Upper lobe of left lung (tissue), 4 donors: ENCODE data around the gene SH3YL1.
A peak's percentile ranks its signal among the peaks of the same experiment; 100 is the strongest.

ENCODE experiments used
- EP300 ChIP-seq, 4 donors: sonication (generic); formaldehyde crosslinking; IDR thresholded peaks; one replicate each; pipeline ENCODE4 v1.5.1; 2017; ENCODE audit warnings: antibody characterized with exemption in 4 of 4, control low read depth in 2 of 4
- POLR2AphosphoS5 ChIP-seq, 2 donors: sonication (generic); formaldehyde crosslinking; IDR thresholded peaks; one replicate each; pipeline ENCODE4 v1.5.1; 2017; ENCODE audit warnings: antibody characterized with exemption in 2 of 2
- TF ChIP-seq, protein P1 (sequence below), 6 experiments: fragments of 450-650 bp in 4 of 6; fragments of 200-600 bp in 2 of 6; sonication (generic) in 2 of 6; IDR thresholded peaks; one replicate each; pipeline ENCODE4 v1.5.1; 2016 to 2019; ENCODE audit warnings: antibody characterized with exemption in 6 of 6

DNA sequence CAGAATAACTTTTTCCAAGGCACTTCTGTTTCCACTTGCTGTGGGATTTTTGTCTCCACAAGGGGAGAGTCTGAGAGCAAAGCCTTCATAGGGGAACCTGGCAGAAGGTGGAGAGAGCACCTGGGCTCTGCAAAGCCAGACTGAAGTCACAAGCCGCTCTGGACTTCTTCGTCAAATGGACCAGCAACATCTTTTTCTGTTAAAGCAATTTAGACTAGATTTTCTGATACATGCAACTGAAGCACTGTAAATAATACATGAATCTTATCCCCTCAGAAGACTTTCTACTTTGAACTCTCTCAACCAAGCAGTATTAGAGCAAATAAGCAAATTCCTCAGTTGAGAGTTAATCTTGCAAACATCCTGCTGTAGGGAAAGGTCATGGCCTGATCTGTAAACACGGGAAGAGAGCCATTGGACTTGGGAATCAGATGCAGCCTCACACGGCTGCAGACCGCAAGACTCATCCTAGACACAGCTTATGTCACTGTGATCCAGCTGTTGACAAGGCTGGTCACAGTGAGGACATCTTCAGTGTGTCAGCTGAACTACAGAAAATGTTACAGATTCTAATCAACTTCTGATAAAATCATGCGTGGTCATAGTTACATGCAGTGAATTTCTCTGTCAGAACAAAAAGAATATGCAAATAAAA lies 3.2 kb downstream of the SH3YL1 start:
- peak in 1 of 2 donors; percentile 43 for TF ChIP-seq POLR2AphosphoS5 (IDR thresholded peaks at IDR 0.05)
- no peak for TF ChIP-seq EP300 (IDR thresholded peaks at IDR 0.05)
- TF ChIP-seq, protein P1, sequence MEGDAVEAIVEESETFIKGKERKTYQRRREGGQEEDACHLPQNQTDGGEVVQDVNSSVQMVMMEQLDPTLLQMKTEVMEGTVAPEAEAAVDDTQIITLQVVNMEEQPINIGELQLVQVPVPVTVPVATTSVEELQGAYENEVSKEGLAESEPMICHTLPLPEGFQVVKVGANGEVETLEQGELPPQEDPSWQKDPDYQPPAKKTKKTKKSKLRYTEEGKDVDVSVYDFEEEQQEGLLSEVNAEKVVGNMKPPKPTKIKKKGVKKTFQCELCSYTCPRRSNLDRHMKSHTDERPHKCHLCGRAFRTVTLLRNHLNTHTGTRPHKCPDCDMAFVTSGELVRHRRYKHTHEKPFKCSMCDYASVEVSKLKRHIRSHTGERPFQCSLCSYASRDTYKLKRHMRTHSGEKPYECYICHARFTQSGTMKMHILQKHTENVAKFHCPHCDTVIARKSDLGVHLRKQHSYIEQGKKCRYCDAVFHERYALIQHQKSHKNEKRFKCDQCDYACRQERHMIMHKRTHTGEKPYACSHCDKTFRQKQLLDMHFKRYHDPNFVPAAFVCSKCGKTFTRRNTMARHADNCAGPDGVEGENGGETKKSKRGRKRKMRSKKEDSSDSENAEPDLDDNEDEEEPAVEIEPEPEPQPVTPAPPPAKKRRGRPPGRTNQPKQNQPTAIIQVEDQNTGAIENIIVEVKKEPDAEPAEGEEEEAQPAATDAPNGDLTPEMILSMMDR (IDR thresholded peaks at IDR 0.05) = no peak
